DOHH2 (cell line): ENCODE measurements around the gene SELENOH.

Source experiments
- H3F3A ChIP-seq: fragments of 200-600 bp; sonication (generic), shearing (Covaris generic); 2 replicates; pipeline ENCODE4 v1.6.0; 2016; ENCODE audit warnings: antibody characterized with exemption, mild to moderate bottlenecking; ENCODE audit not compliant: control insufficient read depth, insufficient read depth
- H3K27ac ChIP-seq: fragments of 200-600 bp; sonication (generic); 2 replicates; pipeline ENCODE4 v1.5.1; 2014; ENCODE audit warnings: low read depth, mild to moderate bottlenecking, low read length, moderate library complexity
- H3K27me3 ChIP-seq: fragments of 200-600 bp; sonication (generic); 2 replicates; pipeline ENCODE4 v1.6.1; 2014; ENCODE audit warnings: mild to moderate bottlenecking, low read length, mixed read lengths; ENCODE audit not compliant: control insufficient read depth
- H3K36me3 ChIP-seq: fragments of 200-600 bp; sonication (generic); 2 replicates; pipeline ENCODE4 v1.6.1; 2014; ENCODE audit warnings: mild to moderate bottlenecking, low read length, moderate library complexity, mixed read lengths; ENCODE audit not compliant: control insufficient read depth
- H3K4me1 ChIP-seq: fragments of 200-600 bp; sonication (generic); 2 replicates; pipeline ENCODE4 v1.6.1; 2014; ENCODE audit warnings: mild to moderate bottlenecking, low read length, mixed read lengths; ENCODE audit not compliant: control insufficient read depth
- H3K4me2 ChIP-seq: fragments of 200-600 bp; sonication (generic); 2 replicates; pipeline ENCODE4 v1.6.0; 2014; ENCODE audit warnings: mild to moderate bottlenecking, low read length, moderate library complexity
- H3K4me3 ChIP-seq: fragments of 200-600 bp; sonication (generic); 2 replicates; pipeline ENCODE4 v1.5.1; 2014; ENCODE audit warnings: mild to moderate bottlenecking, low read length, mixed read lengths
- H3K79me2 ChIP-seq: fragments of 200-600 bp; sonication (generic); 2 replicates; pipeline ENCODE4 v1.6.1; 2014; ENCODE audit warnings: mild to moderate bottlenecking, low read length, mixed read lengths; ENCODE audit not compliant: control insufficient read depth
- H3K9me2 ChIP-seq: fragments of 200-600 bp; sonication (generic); replicated peaks from 2 replicates; pipeline ENCODE4 v1.6.1; 2014; ENCODE audit warnings: mild to moderate bottlenecking, low read length, mixed read lengths; ENCODE audit not compliant: control insufficient read depth
- H3K9me3 ChIP-seq: fragments of 200-600 bp; sonication (generic); 2 replicates; pipeline ENCODE4 v1.6.1; 2014; ENCODE audit warnings: antibody characterized with exemption, low read length, mixed read lengths; ENCODE audit not compliant: control insufficient read depth, insufficient read depth
- H4K20me1 ChIP-seq: fragments of 200-600 bp; sonication (generic); 2 replicates; pipeline ENCODE4 v1.6.0; 2014; ENCODE audit warnings: low read depth, mild to moderate bottlenecking, antibody characterized with exemption, low read length, moderate library complexity; ENCODE audit not compliant: control insufficient read depth, insufficient read depth
- EZH2phosphoT487 ChIP-seq: fragments of 200-600 bp; sonication (generic); IDR thresholded peaks from 2 replicates; pipeline ENCODE4 v1.6.1; 2017; ENCODE audit warnings: borderline replicate concordance, mild to moderate bottlenecking, antibody characterized with exemption, low read length, moderate library complexity, mixed read lengths
- TF ChIP-seq, protein P1 (sequence below): fragments of 200-600 bp; sonication (generic); IDR thresholded peaks from one replicate; pipeline ENCODE4 v1.5.1; 2014; ENCODE audit warnings: antibody characterized with exemption, mild to moderate bottlenecking, low read depth, low read length; ENCODE audit not compliant: poor library complexity, severe bottlenecking

SELENOH gene

DNA sequence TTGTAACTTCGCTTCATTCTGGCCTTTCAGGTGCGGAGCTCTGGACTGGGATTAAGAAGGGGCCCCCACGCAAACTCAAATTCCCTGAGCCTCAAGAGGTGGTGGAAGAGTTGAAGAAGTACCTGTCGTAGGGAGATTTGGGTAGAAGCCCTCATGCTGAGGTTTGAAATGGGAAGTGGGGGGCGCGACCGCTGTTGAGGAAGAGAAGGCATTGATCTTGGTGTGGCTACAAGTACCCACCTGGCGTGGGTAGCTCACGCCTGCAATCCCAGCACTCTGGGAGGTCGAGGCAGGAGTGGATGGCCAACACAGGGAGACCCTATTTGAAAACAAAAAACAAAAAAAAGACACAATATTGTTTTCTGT is 779 bp downstream of the SELENOH start:
- Histone ChIP-seq H3K27ac (peak overlapping the region; percentile 65), H3K9me3 (no peaks in the 10 kb centered on the region), H3K36me3 (peaks cover 86% of the 10 kb centered on the region), H4K20me1 (no peaks in the 10 kb centered on the region), H3K4me3 (peak overlapping the region; percentile 84), H3F3A (0 out of 2 replicates have a peak, but pooled peaks cover 13% of the 10 kb centered on the region), H3K27me3 (no peaks in the 10 kb centered on the region), H3K9me2 (no peaks in the 10 kb centered on the region), H3K79me2 (peaks cover 30% of the 10 kb centered on the region), H3K4me1 (peaks cover 15% of the 10 kb centered on the region), H3K4me2 (peak overlapping the region; percentile 100)
- TF ChIP-seq EZH2phosphoT487, result no peak
- TF ChIP-seq, protein P1, sequence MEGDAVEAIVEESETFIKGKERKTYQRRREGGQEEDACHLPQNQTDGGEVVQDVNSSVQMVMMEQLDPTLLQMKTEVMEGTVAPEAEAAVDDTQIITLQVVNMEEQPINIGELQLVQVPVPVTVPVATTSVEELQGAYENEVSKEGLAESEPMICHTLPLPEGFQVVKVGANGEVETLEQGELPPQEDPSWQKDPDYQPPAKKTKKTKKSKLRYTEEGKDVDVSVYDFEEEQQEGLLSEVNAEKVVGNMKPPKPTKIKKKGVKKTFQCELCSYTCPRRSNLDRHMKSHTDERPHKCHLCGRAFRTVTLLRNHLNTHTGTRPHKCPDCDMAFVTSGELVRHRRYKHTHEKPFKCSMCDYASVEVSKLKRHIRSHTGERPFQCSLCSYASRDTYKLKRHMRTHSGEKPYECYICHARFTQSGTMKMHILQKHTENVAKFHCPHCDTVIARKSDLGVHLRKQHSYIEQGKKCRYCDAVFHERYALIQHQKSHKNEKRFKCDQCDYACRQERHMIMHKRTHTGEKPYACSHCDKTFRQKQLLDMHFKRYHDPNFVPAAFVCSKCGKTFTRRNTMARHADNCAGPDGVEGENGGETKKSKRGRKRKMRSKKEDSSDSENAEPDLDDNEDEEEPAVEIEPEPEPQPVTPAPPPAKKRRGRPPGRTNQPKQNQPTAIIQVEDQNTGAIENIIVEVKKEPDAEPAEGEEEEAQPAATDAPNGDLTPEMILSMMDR, result no peak

DNA sequence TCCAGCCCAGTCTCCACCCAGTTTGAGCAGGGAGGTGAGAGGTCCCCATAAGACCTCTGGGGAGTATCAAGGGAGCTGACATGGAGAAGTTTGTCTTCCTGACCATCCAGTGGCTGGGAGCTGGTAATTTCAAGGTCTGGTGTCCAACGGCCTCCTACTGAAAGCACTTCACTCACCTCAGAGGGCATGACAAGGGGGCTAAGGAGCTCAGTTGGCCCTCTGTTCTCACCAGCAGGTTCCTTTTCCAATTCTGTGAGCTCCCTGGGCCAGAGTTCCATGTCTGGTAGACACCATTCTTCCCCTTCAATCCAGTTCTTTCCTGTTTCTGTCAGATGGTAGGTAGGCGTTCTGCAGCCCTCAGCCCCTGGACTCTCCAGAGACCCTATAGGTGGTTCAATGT is 3.1 kb downstream of the SELENOH start:
- Histone ChIP-seq H4K20me1 (no peaks in the 10 kb centered on the region), H3F3A (peaks cover 18% of the 10 kb centered on the region), H3K27me3 (no peaks in the 10 kb centered on the region), H3K79me2 (peaks cover 30% of the 10 kb centered on the region), H3K4me3 (no peak overlapping the region), H3K27ac (no peak overlapping the region), H3K9me2 (no peaks in the 10 kb centered on the region), H3K4me2 (no peak overlapping the region), H3K4me1 (peaks cover 15% of the 10 kb centered on the region), H3K9me3 (no peaks in the 10 kb centered on the region), H3K36me3 (peaks cover 66% of the 10 kb centered on the region)
- TF ChIP-seq, protein P1, result no peak
- no peak for TF ChIP-seq EZH2phosphoT487

DNA sequence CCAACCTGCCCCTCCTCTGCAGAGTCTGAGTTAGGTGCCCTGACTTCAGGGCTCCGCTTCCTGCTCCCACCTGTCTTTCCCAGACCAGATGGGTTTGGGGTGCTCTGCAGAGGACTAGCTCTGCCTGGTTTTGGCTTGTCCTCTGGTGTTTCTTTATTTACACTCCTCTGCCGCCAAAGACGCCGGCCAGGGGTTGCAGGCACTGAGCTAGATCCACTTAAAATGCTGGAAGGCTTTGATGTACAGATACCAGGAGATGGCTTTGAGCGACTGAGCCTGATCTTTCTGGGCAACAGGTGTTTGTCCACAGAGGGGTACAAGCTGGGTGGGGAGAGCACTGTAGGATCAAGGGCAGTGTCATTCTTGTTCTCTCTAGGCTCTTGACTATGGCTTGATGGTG is 3.9 kb downstream of the SELENOH start:
- TF ChIP-seq EZH2phosphoT487, result no peak
- TF ChIP-seq, protein P1, result no peak
- Histone ChIP-seq H3K27ac (no peak overlapping the region), H3K9me3 (no peaks in the 10 kb centered on the region), H3K4me2 (no peak overlapping the region), H3K4me1 (peaks cover 15% of the 10 kb centered on the region), H3K9me2 (no peaks in the 10 kb centered on the region), H3K36me3 (peaks cover 58% of the 10 kb centered on the region), H3K4me3 (no peak overlapping the region), H3K79me2 (peaks cover 30% of the 10 kb centered on the region), H4K20me1 (no peaks in the 10 kb centered on the region), H3K27me3 (no peaks in the 10 kb centered on the region), H3F3A (peaks cover 13% of the 10 kb centered on the region)
